ENCODE data around the gene ITGAD. TPM values are rescaled to one million over a fixed set of nuclear protein-coding genes. Genes with fewer than 3 reads are reported as not detected.

The ITGAD gene
- total and polyA plus RNA-seq, 8 donors = 0.04 to 0.35 (median 0.24) TPM; not detected in 2

DNA sequence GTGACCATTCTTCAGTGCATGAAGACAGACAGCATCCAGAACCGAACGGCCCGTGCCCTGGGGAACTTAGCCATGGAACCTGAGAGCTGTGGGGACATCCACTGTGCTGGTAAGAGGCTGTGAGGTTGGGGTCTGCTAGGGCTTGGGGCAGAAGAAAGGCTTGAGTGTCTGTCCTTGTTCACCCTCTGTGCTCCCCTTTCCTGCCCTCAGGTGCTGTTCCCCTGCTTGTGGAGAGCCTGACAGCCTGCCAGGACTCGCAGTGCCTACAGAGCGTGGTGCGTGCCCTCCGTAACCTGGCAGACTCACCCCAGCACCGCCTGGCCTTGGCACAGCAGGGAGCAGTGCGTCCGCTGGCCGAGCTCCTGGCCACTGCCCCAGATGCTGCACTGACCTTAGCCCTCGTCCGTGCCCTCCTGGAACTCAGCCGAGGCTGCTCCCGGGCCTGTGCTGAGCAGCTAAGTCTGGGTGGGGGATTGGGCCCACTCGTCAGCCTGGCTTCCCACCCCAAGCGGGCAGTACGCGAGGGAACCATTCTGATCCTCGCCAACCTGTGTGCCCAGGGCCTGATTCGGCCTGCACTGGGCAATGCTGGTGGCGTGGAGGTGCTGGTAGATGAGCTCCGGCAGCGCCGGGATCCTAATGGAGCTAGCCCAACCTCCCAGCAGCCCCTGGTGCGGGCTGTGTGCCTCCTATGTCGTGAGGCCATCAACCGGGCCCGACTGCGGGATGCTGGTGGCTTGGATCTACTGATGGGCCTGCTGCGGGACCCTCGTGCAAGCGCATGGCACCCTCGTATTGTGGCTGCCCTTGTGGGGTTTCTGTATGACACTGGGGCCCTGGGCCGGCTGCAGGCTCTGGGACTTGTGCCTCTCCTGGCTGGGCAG, 69.0 kb downstream of the ITGAD start:
- DNase-seq = no peak
- Histone ChIP-seq H3K4me3 (no peak overlapping the region), H3K36me3 (peaks cover 0 to 55% of the 10 kb centered on the region in 2 donors)

DNA sequence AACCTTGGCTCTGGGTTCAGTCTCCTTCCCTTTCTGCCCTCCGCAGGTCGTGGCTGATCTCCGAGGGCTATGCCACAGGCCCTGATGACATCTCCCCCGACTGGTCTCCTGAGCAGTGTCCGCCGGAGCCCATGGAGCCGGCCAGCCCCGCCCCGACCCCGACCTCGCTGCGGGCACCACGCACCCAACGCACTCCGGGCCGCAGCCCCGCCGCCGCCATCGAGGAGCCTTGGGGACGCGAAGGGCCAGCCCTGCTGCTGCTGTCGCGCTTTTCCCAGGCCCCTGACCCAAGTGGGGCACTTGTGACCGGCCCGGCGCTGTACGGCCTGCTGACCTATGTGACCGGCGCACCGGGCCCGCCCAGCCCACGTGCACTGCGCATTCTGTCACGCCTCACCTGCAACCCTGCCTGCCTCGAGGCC, 71.2 kb downstream of the ITGAD start:
- ATAC-seq (no peak), DNase-seq (peak in 1 of 4 donors; percentile 81)
- TF ChIP-seq, protein P1, sequence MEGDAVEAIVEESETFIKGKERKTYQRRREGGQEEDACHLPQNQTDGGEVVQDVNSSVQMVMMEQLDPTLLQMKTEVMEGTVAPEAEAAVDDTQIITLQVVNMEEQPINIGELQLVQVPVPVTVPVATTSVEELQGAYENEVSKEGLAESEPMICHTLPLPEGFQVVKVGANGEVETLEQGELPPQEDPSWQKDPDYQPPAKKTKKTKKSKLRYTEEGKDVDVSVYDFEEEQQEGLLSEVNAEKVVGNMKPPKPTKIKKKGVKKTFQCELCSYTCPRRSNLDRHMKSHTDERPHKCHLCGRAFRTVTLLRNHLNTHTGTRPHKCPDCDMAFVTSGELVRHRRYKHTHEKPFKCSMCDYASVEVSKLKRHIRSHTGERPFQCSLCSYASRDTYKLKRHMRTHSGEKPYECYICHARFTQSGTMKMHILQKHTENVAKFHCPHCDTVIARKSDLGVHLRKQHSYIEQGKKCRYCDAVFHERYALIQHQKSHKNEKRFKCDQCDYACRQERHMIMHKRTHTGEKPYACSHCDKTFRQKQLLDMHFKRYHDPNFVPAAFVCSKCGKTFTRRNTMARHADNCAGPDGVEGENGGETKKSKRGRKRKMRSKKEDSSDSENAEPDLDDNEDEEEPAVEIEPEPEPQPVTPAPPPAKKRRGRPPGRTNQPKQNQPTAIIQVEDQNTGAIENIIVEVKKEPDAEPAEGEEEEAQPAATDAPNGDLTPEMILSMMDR (IDR thresholded peaks at IDR 0.05) = no peak
- Histone ChIP-seq H3K27me3 (no peaks in the 10 kb centered on the region), H3K4me3 (no peak overlapping the region), H3K36me3 (peaks cover 0 to 57% of the 10 kb centered on the region in 2 donors), H3K4me1 (peaks cover 6 to 23% of the 10 kb centered on the region in 2 donors), H3K27ac (no peak overlapping the region), H3K9me3 (no peaks in the 10 kb centered on the region)
- intact Hi-C loops (cut with DNase I) = no loop called here

More for the DNA sequence above, 69.0 kb downstream of the ITGAD start:
- TF ChIP-seq, protein P1 (IDR thresholded peaks at IDR 0.05) = no peak
- H3K9me3 ChIP-seq = no peaks in the 10 kb centered on the region
- no peak for ATAC-seq
- peaks cover 14 to 32% of the 10 kb centered on the region in 2 donors for H3K4me1 ChIP-seq
- H3K27me3 ChIP-seq = no peaks in the 10 kb centered on the region
- intact Hi-C loops (cut with DNase I) = no loop called here
- no peak overlapping the region for H3K27ac ChIP-seq

DNA sequence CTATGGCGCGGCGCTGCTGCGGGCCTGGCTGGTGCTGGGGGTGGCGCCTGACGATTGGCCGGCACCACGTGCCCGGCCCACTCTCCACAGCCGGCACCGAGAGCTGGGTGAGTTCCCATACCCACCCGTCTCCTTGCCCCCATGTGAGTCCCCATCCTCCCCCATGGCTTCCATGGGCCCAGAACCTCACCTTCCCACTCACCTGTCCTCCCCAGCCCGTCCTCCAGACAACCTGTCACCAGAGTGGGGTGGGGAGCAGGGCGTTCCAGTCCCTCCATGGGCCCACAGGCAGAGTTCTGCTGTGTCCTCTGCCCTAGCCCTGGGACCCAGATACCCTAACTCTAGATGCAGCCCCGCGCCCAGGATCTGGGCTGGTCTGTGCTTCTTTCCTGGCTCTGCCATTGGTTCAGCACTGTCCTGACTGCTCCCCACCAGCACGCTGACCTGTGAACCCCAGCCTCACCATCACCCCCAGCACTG, 71.7 kb downstream of the ITGAD start:
- peaks cover 0 to 57% of the 10 kb centered on the region in 2 donors for H3K36me3 ChIP-seq
- peaks cover 6 to 23% of the 10 kb centered on the region in 2 donors for H3K4me1 ChIP-seq
- intact Hi-C loops (cut with DNase I) = no loop called here
- DNase-seq = no peak
- no peaks in the 10 kb centered on the region for H3K9me3 ChIP-seq
- no peak overlapping the region for H3K4me3 ChIP-seq
- no peak overlapping the region for H3K27ac ChIP-seq
- no peaks in the 10 kb centered on the region for H3K27me3 ChIP-seq
- no peak for ATAC-seq
- TF ChIP-seq, protein P1 (IDR thresholded peaks at IDR 0.05) = no peak

DNA sequence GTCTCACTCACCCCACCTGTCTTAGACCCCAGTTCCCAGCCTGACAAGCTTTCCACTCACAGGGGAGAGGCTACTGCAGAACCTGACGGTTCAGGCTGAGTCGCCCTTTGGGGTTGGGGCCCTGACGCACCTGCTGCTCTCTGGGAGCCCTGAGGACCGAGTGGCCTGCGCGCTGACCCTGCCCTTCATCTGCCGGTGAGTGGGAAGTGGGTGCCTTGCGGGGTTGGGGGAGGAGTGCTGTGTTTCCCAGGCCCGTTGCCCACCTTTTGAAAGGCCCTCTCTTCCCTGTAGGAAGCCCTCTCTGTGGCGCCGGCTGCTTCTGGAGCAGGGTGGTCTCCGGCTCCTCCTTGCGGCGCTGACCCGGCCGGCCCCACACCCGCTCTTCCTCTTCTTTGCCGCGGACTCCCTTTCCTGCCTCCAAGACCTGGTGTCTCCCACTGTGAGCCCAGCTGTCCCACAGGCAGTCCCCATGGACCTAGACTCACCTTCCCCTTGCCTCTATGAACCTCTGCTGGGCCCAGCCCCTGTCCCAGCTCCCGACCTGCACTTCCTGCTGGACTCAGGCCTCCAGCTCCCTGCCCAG, 72.7 kb downstream of the ITGAD start:
- intact Hi-C loops (cut with DNase I) = no loop called here
- Histone ChIP-seq H3K9me3 (no peaks in the 10 kb centered on the region), H3K27ac (no peak overlapping the region), H3K36me3 (peaks cover 0 to 57% of the 10 kb centered on the region in 2 donors), H3K4me1 (peaks cover 0 to 13% of the 10 kb centered on the region in 2 donors), H3K4me3 (no peak overlapping the region), H3K27me3 (no peaks in the 10 kb centered on the region)
- TF ChIP-seq, protein P1 (IDR thresholded peaks at IDR 0.05) = no peak
- no peak for ATAC-seq
- DNase-seq = no peak

DNA sequence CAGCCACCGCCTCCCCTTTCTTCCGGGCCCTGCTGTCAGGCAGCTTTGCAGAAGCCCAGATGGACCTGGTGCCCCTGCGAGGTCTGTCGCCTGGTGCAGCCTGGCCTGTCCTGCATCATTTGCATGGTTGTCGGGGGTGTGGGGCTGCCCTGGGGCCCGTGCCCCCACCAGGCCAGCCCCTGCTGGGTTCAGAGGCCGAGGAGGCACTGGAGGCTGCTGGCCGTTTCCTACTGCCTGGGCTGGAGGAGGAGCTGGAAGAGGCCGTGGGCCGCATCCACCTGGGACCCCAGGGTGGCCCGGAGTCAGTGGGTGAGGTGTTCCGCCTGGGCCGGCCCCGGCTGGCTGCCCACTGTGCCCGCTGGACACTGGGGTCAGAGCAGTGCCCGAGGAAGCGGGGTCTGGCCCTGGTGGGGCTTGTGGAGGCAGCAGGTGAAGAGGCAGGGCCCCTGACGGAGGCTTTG, 73.3 kb downstream of the ITGAD start:
- DNase-seq = no peak
- ATAC-seq = no peak
- Histone ChIP-seq H3K36me3 (peaks cover 0 to 57% of the 10 kb centered on the region in 2 donors), H3K27me3 (peaks cover 0 to 2% of the 10 kb centered on the region in 2 donors), H3K27ac (no peak overlapping the region), H3K9me3 (no peaks in the 10 kb centered on the region), H3K4me3 (no peak overlapping the region), H3K4me1 (peaks cover 5 to 12% of the 10 kb centered on the region in 2 donors)
- TF ChIP-seq, protein P1 (IDR thresholded peaks at IDR 0.05) = no peak
- intact Hi-C loops (cut with DNase I) = no loop called here
